Keratinocyte (primary cell): ENCODE measurements around the gene OLFML1.

Experiments used
- CTCF ChIP-seq, 3 experiments: IDR thresholded peaks in 1 of 3; conservative IDR thresholded peaks in 1 of 3; optimal IDR thresholded peaks in 1 of 3; 2 replicates in 2 of 3; 3 replicates in 1 of 3; pipeline versions ENCODE3 to v1.5.1; 2011; ENCODE audit warnings: low read length in 3 of 3, mild to moderate bottlenecking in 3 of 3, moderate library complexity in 2 of 3, control low read depth in 1 of 3, inconsistent platforms in 1 of 3; ENCODE audit not compliant: insufficient read depth in 2 of 3; ENCODE audit errors: extremely low read depth in 1 of 3
- EZH2 ChIP-seq: IDR thresholded peaks from one replicate; pipeline ENCODE4 v1.6.1; 2012; ENCODE audit warnings: inconsistent platforms, mild to moderate bottlenecking, low read length, moderate library complexity

DNA sequence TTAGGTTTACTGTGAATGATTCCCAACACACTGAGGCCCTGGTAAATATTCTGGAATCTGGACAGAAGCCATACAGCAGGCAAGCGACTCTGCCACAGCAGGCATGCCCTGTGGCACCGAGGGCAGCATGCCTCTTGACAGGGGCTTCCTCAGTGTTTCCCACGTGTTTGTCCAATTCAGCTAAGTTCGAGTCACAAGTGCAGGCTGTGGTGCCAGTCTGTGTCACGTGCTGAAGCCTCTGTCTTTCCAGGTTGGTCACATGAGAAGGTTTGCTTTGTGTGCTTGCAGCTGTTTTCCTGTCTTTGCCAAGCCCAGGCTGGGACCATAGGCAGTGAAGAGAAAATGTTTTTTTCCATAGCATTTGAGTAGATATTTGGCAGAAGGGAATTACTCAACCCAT lies 26.1 kb downstream of the OLFML1 start:
- TF ChIP-seq CTCF (optimal IDR thresholded peaks at IDR 0.05 in 1 of 3, IDR thresholded peaks at IDR 0.05 in 1 of 3, conservative IDR thresholded peaks at IDR 0.05 in 1 of 3; ENCODE audit: extremely low read depth in 1 of 3, insufficient read depth in 2 of 3, low read length in 3 of 3) (no peak), EZH2 (no peak)
